ENCODE measurements around the gene PYGM.

PYGM gene

GRCh38 chr11:64759722-64760719 lies at the start of gene PYGM:
TSS of gene PYGM (minus strand) at chr11:64759974. CDS start at chr11:64759898, 76 bp downstream.
- H3K27ac ChIP-seq: no peak within 1 kb of the TSS
- TF ChIP-seq ZFX (IDR thresholded peaks at IDR 0.05): no peak
- TF ChIP-seq, protein P1, sequence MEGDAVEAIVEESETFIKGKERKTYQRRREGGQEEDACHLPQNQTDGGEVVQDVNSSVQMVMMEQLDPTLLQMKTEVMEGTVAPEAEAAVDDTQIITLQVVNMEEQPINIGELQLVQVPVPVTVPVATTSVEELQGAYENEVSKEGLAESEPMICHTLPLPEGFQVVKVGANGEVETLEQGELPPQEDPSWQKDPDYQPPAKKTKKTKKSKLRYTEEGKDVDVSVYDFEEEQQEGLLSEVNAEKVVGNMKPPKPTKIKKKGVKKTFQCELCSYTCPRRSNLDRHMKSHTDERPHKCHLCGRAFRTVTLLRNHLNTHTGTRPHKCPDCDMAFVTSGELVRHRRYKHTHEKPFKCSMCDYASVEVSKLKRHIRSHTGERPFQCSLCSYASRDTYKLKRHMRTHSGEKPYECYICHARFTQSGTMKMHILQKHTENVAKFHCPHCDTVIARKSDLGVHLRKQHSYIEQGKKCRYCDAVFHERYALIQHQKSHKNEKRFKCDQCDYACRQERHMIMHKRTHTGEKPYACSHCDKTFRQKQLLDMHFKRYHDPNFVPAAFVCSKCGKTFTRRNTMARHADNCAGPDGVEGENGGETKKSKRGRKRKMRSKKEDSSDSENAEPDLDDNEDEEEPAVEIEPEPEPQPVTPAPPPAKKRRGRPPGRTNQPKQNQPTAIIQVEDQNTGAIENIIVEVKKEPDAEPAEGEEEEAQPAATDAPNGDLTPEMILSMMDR (conservative IDR thresholded peaks at IDR 0.05): no peak

- TF ChIP-seq ZFX (IDR thresholded peaks at IDR 0.05): no peak
- TF ChIP-seq, protein P1 (conservative IDR thresholded peaks at IDR 0.05): no peak
- no peak overlapping the region for H3K27ac ChIP-seq
Observed at GRCh38 chr11:64805481-64805880, 45.7 kb upstream of the PYGM start.

DNA sequence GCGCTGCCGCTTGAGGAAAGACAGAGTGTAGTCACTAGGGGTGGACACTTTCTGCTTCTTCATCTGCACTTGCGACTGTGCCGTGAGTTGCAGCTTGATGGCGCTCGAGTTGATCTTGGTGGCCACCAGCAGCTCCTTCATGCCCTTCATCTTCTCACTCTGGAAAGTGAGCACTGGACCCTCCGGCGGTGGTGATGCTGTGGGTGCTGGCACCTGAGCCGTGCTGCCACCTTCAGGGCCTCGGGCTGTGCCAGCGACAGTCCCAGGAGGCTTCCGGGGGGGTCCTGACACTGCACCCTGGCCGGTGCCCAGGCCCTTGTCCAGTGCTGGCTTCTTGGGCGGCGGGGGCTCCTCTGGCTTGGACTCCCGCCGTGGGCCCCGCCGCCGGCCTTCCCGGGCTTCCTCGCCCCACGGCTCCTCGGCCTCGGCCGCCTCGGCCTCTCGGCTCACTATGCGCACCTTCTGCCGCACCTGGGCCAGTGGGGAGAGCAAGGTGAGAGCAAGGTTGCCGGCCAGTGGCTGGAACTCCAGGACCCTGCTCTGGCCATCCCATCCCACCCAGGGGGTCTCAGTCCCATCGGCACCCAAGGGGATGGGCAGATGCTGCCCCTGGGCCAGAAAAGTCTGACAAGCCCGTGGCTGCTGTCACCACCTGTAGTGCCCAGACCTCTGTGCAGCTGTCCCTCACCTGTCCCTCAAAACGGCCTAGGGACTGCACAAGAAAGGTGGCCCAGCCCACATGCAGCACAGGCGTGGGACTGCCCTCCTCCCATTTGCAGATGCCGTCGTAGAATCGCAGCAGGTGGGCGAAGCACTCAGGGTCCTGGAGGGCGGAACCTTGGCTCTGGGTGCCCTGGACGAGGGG lies 44.8 kb upstream of the PYGM start:
- TF ChIP-seq ZFX (IDR thresholded peaks at IDR 0.05): no peak
- TF ChIP-seq, protein P1 (conservative IDR thresholded peaks at IDR 0.05): no peak

GRCh38 chr11:64803846-64804345 lies 44.1 kb upstream of the PYGM start:
- peak overlapping the region; percentile 65 for H3K27ac ChIP-seq
- TF ChIP-seq ZFX (IDR thresholded peaks at IDR 0.05): no peak
- TF ChIP-seq, protein P1 (conservative IDR thresholded peaks at IDR 0.05): no peak

More for the DNA sequence above, 44.8 kb upstream of the PYGM start:
- peak overlapping the region; percentile 65 for H3K27ac ChIP-seq

DNA sequence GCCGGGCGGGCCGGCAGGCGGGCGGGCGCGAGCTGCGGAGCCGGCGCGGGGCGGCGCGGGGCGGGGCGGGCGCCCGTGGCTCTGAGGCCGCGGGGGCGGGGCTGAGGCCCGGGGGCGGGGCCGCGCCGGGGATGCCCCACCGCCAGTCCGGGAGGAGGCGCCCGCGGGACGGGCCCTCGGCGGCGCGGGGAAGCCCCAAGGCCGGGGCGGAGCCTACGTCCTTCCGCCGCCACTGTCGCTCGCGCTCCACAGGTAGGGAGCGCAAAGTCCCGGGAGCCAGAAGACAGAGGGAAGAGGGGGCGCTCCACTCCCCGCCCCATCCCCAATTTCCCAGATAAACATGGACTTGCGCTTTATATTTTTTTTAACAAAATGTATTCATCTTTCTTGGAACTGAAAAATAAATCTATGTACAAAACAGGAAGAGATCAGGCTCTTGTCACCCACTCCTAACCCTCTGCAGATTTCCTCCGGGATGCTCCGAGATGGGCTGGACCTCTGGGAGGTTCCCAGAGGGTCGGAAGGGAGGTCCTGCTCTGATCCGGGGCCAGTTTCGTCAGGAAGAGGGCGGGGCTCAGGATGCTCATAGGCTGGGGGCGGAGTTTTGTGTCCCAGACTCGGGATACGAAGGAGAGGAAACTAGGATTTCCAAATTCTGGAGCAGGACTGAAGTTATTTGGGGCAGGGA lies 43.5 kb upstream of the PYGM start, which contains the start of gene MAP4K2:
TSS of gene MAP4K2 (minus strand) at position 57 of the 688 bp plus-strand sequence. CDS start 65 bp downstream, outside the sequence.
- TF ChIP-seq, protein P1 (conservative IDR thresholded peaks at IDR 0.05): no peak
- TF ChIP-seq ZFX (IDR thresholded peaks at IDR 0.05): no peak
- peak within 1 kb of the TSS; percentile 65 for H3K27ac ChIP-seq

DNA sequence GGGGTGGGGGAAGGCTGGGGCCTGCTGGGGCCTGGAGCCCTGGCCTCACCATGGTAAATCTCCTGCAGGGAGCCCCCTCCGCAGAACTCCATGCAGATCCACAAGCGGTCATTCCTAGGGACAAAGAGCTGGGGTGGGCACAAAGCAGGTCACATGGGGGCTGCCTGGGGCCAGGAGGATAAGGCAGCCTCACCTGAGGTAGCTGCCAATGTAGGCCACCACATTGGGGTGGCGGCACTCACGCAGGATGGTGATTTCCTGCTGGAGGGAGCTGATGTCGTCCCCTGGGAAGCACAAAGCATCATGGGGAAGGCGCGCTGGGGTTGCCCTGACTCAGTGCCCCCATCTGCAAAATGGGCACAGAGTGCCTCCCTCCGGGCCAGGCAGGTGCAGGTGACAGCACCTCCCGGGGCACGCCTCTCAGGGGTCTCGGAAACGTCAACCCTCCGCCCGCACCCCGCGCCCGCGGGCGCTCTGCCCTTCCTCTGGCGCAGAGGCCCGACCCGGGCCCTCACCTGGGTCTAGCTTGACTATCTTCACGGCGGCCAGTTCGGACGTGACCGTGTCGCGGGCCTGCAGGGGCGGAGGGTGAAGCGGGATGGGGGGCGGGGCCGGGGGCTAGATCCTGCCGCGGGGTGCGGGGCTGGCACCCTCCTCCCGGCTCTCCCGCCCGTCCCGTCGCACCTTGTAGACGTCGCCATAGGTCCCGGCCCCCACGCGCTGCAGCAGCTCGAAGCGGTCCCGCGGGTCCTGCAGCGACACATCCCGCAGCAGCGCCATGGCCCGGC lies 42.8 kb upstream of the PYGM start:
- 0 out of 2 replicates have a peak, but pooled peaks have one; percentile 10 for TF ChIP-seq ZFX (IDR thresholded peaks at IDR 0.05)
- TF ChIP-seq, protein P1 (conservative IDR thresholded peaks at IDR 0.05): no peak
- peak overlapping the region; percentile 65 for H3K27ac ChIP-seq
